Left colon (tissue), 2 donors: ENCODE results near the gene FAM98A. TPM values are rescaled to one million over a fixed set of nuclear protein-coding genes. Genes with fewer than 3 reads are reported as not detected.
A peak's percentile ranks its signal among the peaks of the same experiment; 100 is the strongest.

Experiments used
- ATAC-seq: fragments of 200-7000 bp; cut with Tn5 transposase; one replicate; pipeline ENCODE4 v1.9.1; 2020; ENCODE audit warnings: mild to moderate bottlenecking, moderate library complexity
- DNase-seq, 2 donors: peaks; one replicate each; pipeline ENCODE4 v3.0.0-alpha.2; 2020
- intact Hi-C, 2 donors: fragments of 100-400 bp; cut with DNase I in 1 of 2; cut with micrococcal nuclease in 1 of 2; formaldehyde crosslinking; loops; one replicate each; pipeline versions ENCODE4 v1.11.2 to v1.14.0; 2022; cut with DNase I, micrococcal nuclease
- long read RNA-seq: library from polyadenylated mRNA; unstranded; transcript quantifications from one replicate; pipeline ENCODE4 v2.0.0, GENCODE V29; 2021
- total RNA-seq, 2 donors: library from RNA; stranded (reverse); fragmentation: NEBNext Ultra II Directional; extraction: Animal tissue kit (Norgen Biotek cat#: 25700); gene quantifications; one replicate each; pipeline ENCODE4 v1.2.1, GENCODE V29; 2021
- donor health status: DM: no; HTN: no; CAD: no.
- donor health status: DM: yes; HTN: yes; CAD: no.

Gene FAM98A
- 10 to 100 TPM; 28.6 to 38.0 TPM for total RNA-seq
- long read RNA-seq, partial matches to known transcripts, result 3 of 8 reads
- long read RNA-seq, other reads (novel, unspliced or antisense), result 1 of 8 reads

DNA sequence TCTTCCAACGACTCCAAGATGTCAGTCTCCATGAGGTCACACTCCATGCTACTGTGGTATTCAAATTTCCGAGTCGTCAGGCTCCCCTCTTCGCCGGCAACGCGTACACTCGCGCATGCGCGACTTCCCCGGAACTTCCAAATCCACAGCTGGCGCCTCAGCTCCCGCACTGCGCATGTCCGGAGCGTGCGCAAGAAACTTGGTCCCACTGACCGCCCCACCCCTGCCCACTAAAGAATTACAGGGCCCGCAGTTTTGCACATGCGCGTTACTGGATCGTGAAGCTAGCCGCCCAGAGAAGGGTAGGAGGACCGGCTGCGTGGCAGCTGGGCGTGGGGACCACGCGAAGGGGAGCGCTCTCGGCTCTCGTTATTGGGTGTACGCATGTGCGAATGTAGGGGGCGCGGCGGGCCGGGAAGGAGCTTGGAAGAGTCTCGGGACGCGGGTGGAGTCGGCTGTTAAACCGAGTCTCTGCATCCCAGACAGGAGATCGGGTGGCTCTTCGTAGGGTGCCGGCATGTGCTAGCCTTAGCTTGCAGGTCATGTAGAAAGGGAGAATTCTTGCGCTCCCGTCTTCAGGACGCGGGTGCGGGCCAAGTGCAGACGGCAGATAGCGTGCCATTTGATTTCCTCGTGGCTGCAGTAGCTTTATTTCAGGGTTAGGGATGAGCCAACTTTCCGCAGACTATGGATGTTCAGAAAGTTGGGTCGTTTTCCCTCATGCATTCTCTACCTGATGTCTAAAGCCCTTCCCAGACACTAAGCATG, at the start of gene FAM98A:
FAM98A (minus strand) TSS at position 125 of the 768 bp plus-strand sequence; CDS start at position 47, 78 bp downstream.
- intact Hi-C loops, result no loop called here
- peak; percentile 99 for DNase-seq

DNA sequence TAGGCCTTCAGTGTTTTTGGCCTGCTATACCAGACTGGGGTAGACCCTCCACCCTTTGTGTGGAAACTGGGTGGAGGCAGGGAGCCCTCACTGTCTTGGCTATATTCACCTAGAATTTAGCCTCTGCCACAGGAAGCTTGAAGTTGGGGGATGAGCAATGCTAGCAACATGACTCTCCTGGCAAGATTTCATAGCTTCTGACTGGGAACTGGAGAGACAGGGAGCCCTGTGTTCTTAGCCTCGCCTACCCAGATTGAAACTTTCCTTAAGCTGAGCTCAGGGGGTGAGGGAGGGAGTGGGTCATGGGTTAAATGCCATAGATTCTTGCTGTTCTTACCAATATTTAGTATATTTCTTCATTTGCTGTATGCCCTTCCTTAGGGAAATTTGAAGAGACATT, 46.8 kb upstream of the FAM98A start:
- DNase-seq (no peak), ATAC-seq (no peak)
- intact Hi-C loops, result no loop called here

More for the DNA sequence above, at the start of gene FAM98A:
- ATAC-seq, result peak; percentile 98

DNA sequence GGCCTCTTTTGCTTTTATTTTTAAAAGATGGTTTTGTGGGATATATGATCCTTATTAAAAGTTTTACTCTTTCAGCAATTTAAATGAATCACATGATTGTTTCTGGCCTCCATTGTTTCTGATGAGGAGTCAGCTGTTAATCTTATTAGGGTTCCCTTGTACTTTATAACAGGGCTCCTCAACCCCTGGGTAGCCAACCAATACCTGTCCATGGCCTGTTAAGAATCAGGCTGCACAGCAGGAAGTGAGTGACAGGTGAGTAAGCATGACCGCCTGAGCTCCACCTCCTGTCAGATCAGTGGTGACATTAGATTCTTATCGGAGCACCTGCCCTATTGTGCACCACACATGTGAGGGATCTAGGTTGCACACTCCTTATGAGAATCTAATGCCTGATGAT, 45.1 kb upstream of the FAM98A start:
- DNase-seq (no peak), ATAC-seq (no peak)
- intact Hi-C loops, result no loop called here

DNA sequence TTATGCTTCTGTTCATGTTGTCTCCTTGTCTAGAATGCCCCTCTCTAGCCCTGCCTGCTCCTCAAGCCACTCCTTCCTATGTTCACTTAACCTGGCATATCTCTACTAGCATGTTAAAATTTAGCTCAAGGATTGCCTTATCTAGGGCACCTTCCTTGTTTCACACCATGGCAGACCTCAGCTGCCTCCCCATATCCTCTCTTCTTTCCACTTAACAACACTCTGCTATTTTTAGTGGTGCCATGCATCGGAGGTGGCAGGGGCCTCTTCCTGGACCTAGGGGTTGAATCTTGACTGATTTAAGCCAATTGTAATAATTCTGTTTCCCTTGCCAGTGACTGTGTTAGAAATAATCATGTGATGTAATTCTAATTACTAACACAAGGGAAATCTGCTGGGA, 36.9 kb upstream of the FAM98A start:
- DNase-seq, result no peak
- intact Hi-C loops, result no loop called here
- no peak for ATAC-seq

DNA sequence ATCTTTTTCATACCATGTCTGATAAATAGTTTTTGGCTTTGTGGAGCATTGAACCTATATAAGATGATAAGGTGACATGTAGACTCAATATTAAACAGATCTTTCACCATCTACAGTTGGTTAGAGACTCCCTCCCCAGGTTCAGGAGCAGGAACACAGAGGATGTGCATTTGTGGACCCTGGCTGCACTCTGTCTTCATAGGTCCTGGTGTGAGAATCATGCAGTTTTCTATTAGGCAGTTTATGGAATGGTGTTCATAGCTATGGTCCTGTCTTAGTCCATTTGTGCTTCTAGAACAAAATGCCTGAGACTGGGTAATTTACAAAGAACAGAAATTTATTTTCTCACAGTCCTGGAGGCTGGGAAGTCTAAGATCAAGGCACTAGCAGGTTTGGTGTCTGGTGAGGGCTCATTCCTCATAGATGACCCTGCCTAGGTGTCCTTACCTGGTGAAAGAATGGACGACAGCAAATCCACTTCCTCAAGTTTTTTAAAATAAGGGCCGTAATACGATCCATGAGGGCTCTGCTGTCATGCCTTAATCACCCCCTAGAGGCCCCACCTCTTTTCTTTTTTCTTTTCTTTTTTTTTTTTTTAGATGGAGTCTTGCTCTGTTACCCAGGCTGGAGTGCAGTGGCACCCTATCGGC, 35.3 kb upstream of the FAM98A start:
- intact Hi-C loops, result no loop called here
- ATAC-seq (no peak), DNase-seq (no peak)

DNA sequence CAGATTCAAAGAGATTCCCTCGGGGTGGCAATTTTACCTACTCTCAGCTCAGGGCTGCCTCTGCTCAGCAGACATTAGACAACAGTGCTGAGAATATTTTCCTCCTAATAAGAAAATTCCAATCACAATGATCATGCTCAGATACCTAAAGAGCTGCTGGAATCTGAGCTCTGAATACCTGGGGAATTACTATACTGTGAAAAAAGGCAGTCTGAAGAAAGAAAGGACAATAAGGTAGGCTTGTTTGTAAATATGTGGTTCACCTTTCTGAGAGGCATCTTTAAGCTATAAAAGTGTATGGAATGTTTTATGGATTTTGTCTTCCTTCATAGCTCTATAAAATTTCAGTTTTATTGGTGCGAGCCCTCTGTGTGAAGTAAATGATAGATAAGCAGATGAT, 34.2 kb upstream of the FAM98A start:
- no peak for DNase-seq
- intact Hi-C loops, result no loop called here

DNA sequence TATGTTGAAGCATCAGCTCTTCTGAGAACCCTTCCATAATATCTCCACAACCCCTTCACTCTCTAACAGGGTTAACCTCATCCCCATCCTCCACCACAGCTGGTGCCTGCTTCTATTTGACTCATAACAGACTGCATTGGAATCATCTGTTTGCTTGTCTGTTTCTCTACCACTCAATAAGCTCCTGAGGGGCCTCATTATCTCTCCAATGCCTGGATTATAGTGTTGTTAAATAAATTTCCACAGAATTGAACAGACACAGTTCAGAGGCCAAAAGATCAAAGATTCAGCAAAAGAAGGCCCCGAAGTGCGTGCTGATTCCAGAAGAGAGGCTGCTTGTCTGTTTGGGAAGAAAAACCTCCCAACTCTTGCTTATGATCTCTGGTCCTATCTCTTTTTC, 33.7 kb upstream of the FAM98A start:
- DNase-seq (no peak), ATAC-seq (no peak)
- intact Hi-C loops, result no loop called here

More for the DNA sequence above, 34.2 kb upstream of the FAM98A start:
- ATAC-seq, result no peak

DNA sequence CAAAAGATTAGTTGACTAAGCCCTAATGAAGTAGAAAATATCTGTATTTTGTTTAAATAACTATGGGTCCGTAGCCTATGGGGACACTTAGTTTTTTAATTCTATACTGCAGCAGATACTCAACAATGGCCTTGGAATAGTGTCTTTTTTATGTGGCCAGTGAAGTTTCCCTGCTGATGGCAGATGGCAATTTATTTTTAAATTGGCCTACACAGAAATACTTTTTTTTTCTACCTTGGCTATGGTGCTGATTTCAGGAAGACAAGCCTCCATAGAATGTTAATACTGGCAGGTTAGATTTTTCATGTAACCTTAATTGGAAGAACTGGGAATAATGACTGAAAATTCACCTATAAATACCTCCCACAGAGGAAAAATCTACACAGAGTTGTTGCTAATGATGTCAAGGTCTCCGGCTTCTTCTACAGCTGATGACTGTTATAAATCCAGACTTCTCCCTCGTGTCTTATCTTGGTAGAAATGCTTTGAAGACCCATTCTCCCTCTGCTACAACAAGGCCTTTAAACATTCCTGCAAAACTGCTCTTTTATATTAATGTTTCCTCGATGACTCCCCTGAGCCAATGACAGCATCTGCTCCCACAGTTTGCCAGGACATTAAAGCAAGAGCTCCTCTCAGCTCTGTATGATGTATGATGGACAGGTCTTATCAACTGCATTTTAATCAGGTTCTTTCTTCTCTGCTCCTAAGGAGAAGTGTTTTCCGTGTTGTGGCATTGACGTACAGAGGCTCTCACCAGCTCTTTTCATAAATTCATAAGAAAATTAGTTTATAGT, 29.1 kb upstream of the FAM98A start:
- intact Hi-C loops, result no loop called here
- no peak for DNase-seq
- ATAC-seq, result no peak

DNA sequence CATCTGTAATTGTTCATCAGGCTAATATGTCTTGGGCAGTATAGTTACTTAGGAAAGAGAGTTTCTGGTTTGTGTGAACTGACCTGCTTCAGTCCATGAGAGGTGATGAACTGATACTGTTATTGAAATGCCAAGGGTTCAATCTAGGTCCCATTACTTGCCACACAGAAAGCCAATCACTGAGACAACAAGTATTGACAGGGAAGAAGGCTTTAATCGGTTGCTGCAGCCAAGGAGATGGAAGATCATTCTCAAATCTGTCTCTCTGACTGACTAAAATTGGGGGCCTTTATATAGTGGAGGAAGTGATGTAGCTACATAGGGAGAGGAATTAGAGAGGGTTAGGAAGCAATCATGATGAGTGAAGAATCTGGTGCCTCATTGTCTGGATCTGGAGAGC, 19.9 kb upstream of the FAM98A start:
- intact Hi-C loops, result no loop called here
- DNase-seq (no peak), ATAC-seq (no peak)

DNA sequence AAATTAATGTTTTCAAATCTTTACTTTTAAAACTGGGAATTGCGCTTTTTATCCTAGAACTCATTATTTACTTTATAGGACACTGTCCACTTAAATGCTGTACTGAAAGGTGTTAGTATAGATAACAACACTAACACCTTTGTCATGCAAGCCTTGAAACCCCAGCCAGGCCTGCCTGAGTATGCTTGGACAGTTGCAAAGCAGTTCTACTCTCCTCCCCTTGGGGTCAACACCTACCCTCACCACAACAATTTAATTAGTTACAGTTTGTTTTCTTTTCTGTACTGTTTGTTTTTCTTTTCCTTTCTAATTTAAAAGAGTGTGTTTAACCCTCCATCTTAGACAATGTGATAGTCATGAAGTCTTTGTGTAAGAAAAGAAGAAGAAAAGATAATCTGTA, 18.9 kb upstream of the FAM98A start:
- intact Hi-C loops, result no loop called here
- ATAC-seq, result no peak
- no peak for DNase-seq

DNA sequence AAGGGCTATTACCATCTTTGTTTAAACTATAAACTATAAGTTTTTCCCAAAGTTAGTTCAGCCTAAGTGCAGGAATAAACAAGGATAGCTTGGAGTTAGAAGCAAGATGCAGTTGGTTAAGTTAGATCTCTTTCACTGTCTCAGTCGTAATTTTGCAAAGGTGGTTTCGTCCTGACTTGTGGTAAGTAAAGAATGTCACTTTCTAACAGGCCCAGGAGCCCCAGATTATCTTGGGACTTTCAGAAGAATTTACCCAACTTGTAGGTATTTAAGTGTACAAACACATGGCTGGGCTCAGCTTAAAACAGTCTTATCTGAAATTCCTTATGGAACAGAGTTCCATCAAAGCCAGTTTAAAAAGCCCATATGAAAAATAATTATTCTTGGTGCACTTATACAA, 18.3 kb upstream of the FAM98A start:
- ATAC-seq (no peak), DNase-seq (no peak)
- intact Hi-C loops, result no loop called here

DNA sequence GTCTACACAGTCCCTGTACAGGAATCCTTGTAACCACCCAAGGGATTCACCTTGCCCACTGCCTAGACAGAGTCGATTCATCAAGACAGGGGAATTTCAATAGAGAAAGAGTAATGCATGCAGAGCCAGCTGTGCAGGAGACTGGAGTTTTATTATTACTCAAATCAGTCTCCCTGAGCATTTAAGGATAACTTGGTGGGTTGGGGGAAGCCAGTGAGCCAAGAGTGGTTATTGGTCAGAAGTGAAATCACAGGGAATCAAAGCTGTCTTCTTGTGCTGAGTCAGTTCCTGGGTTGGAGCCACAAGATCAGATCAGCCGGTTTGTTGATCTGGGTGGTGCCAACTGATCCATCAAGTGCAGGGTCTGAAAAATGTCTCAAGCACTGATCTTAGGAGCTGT, 17.8 kb upstream of the FAM98A start:
- DNase-seq, result no peak
- intact Hi-C loops, result no loop called here
- no peak for ATAC-seq

DNA sequence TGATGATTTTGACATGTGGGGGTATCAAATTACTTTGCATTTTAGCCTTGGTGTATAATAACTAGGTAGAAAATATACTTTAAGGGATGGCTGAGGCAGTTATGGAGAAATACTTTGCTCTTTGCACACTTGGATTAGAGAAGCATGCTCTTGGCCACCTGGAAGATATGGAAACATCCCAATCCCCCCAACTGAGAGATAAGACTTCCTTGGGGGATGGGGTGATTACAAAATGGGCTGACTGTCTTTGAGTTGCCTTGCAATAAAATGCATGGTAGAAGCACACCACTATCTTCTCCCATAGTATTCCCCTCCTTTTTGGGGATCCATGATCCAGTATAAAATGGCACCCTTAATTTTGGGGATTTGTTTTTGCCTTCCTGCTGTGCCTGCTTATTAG, 15.1 kb upstream of the FAM98A start:
- DNase-seq, result no peak
- ATAC-seq, result no peak
- intact Hi-C loops, result no loop called here

DNA sequence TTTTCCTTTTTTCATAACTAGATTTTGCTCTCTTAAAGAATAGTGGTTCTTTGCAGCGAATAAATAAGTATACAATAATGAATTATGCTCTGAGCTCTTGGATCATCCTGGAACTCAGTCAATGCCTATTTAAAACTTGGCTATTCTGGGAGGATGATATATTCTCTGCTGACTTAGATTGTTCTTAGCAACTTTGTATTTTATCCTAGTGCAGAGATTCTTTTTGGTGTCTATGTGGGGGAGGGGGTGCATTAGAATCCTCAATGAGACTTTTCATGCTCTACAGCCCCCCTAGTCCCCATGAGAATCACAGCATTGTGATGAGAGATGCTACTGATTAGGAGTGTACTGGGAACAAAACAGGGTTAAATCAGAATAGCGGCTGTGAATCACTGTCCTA, 8.8 kb upstream of the FAM98A start:
- intact Hi-C loops, result no loop called here
- DNase-seq, result no peak
- no peak for ATAC-seq

DNA sequence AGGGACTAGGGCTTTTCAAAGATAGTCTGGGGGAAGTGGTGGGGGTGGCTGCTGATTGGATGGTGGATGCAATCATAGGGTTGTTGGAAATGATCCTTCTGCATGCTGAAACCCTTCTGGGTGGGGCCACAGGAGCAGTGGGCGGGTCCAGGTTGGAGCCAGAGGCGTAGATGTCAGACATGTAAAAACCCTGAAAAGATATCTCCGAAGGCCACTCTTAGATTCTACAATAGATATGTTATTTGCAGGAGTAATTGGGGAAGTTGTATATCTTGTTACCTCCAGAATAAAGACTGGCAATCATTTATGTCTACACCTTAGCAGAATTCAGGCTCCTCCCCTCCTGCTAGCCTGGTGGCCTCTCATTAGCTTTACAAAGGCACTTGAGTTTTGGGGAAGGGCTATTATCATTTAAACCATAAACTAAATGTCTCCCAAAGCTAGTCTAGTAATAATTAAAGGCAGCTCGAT, 8.2 kb upstream of the FAM98A start:
- intact Hi-C loops, result no loop called here
- ATAC-seq (no peak), DNase-seq (no peak)

DNA sequence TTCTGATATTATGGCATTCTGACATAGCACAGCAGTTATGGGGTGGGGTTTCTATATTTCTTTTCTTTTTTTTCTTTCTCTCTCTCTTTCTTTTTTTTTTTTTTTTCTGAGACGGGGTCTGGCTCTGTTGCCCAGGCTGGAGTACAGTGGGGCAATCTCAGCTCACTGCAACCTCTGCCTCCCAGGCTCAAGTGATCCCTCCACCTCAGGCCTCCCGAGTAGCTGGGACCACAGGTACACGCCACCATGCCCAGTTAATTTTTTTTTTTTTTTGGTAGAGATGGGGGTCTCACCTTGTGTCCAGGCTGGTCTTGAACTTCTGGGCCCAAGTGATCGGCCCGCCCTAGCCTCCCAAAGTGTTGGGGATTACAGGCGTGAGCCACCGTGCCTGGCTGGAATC, 7.5 kb upstream of the FAM98A start:
- intact Hi-C loops, result no loop called here
- ATAC-seq (no peak), DNase-seq (no peak)

DNA sequence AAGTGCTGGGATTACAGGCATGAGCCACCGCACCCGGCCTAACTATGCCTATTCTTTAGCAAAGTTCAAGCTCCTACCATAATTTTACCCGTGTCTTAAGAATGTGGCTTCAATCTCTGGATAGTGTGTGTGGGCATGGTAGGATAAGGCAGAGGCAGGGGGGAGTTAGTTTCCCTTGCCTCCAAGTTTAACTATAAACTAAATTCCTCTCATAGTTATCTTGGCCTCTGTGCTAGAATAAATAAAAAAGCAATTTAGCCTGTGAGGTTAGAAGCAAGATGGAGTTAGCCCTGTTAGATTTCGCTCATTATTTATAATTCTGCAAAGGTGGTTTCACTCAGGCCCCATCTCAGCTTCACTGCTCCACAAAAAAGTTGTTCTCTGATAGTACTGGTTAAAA, 7.0 kb upstream of the FAM98A start:
- no peak for ATAC-seq
- intact Hi-C loops, result no loop called here
- DNase-seq, result no peak

DNA sequence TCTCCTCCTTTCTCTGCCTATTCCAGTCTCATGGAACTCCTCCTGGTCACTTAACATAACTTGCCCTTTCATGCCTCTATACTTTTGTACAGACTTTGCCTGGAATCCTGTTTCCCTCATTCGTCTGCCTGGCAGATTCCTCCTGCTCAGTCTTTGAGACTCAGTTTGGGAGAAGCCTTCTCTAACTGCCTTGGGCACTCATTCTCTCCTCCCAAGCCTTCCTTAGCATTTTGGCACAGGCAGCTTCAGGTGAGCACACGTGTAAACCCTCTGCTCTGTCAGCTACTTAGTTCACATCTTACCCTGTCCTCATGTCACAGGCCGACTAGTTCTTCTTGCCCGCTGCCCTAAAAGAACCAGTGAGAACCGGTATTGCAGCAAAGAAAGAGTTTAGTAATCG, 6.0 kb upstream of the FAM98A start:
- ATAC-seq, result no peak
- no peak for DNase-seq
- intact Hi-C loops, result no loop called here

DNA sequence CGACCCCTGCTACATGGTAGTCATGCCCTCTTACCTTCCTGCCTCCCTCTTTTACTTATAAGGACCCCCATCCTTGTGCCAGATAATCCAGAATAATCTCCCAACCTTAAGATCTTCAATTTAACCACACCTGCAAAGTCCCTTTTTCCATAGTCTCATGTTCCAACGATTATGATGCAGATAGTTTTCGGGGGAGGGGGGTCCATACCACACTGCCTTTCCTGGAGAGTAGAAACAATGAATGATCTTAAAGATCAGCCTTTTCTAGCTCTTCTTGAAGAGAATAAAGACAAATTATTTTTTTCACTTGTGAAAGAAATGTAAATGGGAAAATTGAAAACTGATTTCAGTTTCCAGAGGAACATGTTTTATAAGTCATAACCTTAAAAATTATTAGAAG, 4.3 kb upstream of the FAM98A start:
- DNase-seq (no peak), ATAC-seq (no peak)
- intact Hi-C loops, result no loop called here
